Endodermal cell (in vitro differentiated cells): ENCODE data around the gene SH3BP2. TPM values are rescaled to one million over a fixed set of nuclear protein-coding genes. Genes with fewer than 3 reads are reported as not detected.

Experiments
- DNase-seq: peaks from one replicate; pipeline ENCODE4 v3.0.0-alpha.2; 2017
- H3K27ac ChIP-seq: 2 replicates; pipeline ENCODE4 v1.5.1; 2013; ENCODE audit warnings: mild to moderate bottlenecking, low read depth, low read length, moderate library complexity
- H3K27me3 ChIP-seq: 2 replicates; pipeline ENCODE4 v1.6.1; 2013; ENCODE audit warnings: mild to moderate bottlenecking, low read length, moderate library complexity; ENCODE audit not compliant: insufficient read depth, control insufficient read depth, poor library complexity, severe bottlenecking
- H3K36me3 ChIP-seq: 2 replicates; pipeline ENCODE4 v1.7.0; 2013; ENCODE audit warnings: mild to moderate bottlenecking, low read length, moderate library complexity; ENCODE audit not compliant: control insufficient read depth, insufficient read depth
- H3K4me1 ChIP-seq: one replicate; pipeline ENCODE4 v1.7.0; 2013; ENCODE audit warnings: low read length; ENCODE audit not compliant: control insufficient read depth, insufficient read depth
- H3K4me3 ChIP-seq: 2 replicates; pipeline ENCODE4 v1.5.1; 2013; ENCODE audit warnings: mild to moderate bottlenecking, low read length, moderate library complexity
- H3K9ac ChIP-seq: 2 replicates; pipeline ENCODE4 v1.6.1; 2013; ENCODE audit warnings: mild to moderate bottlenecking, low read length, moderate library complexity; ENCODE audit not compliant: poor library complexity, severe bottlenecking; ENCODE audit errors: extremely low read depth
- H3K9me3 ChIP-seq: 2 replicates; pipeline ENCODE4 v1.6.1; 2013; ENCODE audit warnings: mild to moderate bottlenecking, low read length, moderate library complexity; ENCODE audit not compliant: control insufficient read depth
- H3K27ac Mint-ChIP-seq: 2 replicates; pipeline ENCODE4 v1.8.0; 2020; ENCODE audit warnings: mixed read lengths
- H3K27me3 Mint-ChIP-seq: 2 replicates; pipeline ENCODE4 v1.8.0; 2021; ENCODE audit warnings: mild to moderate bottlenecking, mixed read lengths; ENCODE audit not compliant: insufficient read depth
- H3K36me3 Mint-ChIP-seq: 2 replicates; pipeline ENCODE4 v1.8.0; 2020; ENCODE audit warnings: low read depth, mixed read lengths
- H3K4me1 Mint-ChIP-seq: 2 replicates; pipeline ENCODE4 v1.8.0; 2020; ENCODE audit warnings: mixed read lengths
- H3K4me3 Mint-ChIP-seq: 2 replicates; pipeline ENCODE4 v1.8.0; 2020; ENCODE audit warnings: mild to moderate bottlenecking, moderate library complexity, mixed read lengths
- H3K9me3 Mint-ChIP-seq: 2 replicates; pipeline ENCODE4 v1.8.0; 2020; ENCODE audit warnings: mild to moderate bottlenecking, mixed read lengths
- CTCF ChIP-seq: fragments of 200-600 bp; sonication (generic); conservative IDR thresholded peaks from 2 replicates; pipeline ENCODE4 v1.5.0; 2021; ENCODE audit warnings: antibody characterized with exemption, mild to moderate bottlenecking
- WGBS, 2 experiments: methylation state at CpG; one replicate each; pipeline versions ENCODE4 v1.1.5 to v1.1.7; 2013; ENCODE audit warnings: missing lambda C conversion rate in 2 of 2, mixed read lengths in 1 of 2; ENCODE audit not compliant: insufficient coverage in 1 of 2, insufficient read length in 1 of 2; 5-methylcytosine and 5-hydroxymethylcytosine counted together
- total RNA-seq, 2 donors: library from RNA; stranded (reverse); fragmentation: NEBNext Ultra II Directional in 1 of 2; extraction: Animal tissue kit (Norgen Biotek cat#: 25700) in 1 of 2; gene quantifications; 2 replicates in 1 of 2; 3 replicates in 1 of 2; pipeline ENCODE4 v1.2.1, GENCODE V29; 2021

The SH3BP2 gene
- total RNA-seq, 2 donors from 2014 or later: 40.5 to 43.8 TPM

GRCh38 chr4:2783790-2784189 is 9.1 kb upstream of the SH3BP2 start:
- H3K4me1 Mint-ChIP-seq: peaks cover 31% of the 10 kb centered on the region
- no peak overlapping the region for H3K27ac Mint-ChIP-seq
- no peak for DNase-seq
- Histone ChIP-seq H3K9me3 (no peaks in the 10 kb centered on the region), H3K27ac (no peak overlapping the region), H3K4me3 (peak overlapping the region; percentile 26), H3K4me1 (peaks cover 7% of the 10 kb centered on the region), H3K9ac (no peak overlapping the region), H3K27me3 (no peaks in the 10 kb centered on the region), H3K36me3 (no peaks in the 10 kb centered on the region)
- H3K36me3 Mint-ChIP-seq: no peaks in the 10 kb centered on the region
- H3K27me3 Mint-ChIP-seq: no peaks in the 10 kb centered on the region
- no peak overlapping the region for H3K4me3 Mint-ChIP-seq
- no peaks in the 10 kb centered on the region for H3K9me3 Mint-ChIP-seq
- no peak for TF ChIP-seq CTCF
- WGBS, 2 experiments: 89 to 95% methylated on average over 3 to 4 of the region's 4 CpGs

GRCh38 chr4:2785613-2786012 is 7.3 kb upstream of the SH3BP2 start:
- Histone ChIP-seq H3K4me1 (peaks cover 7% of the 10 kb centered on the region), H3K9me3 (no peaks in the 10 kb centered on the region), H3K9ac (no peak overlapping the region), H3K27ac (no peak overlapping the region), H3K36me3 (no peaks in the 10 kb centered on the region), H3K4me3 (no peak overlapping the region), H3K27me3 (no peaks in the 10 kb centered on the region)
- no peaks in the 10 kb centered on the region for H3K9me3 Mint-ChIP-seq
- H3K36me3 Mint-ChIP-seq: no peaks in the 10 kb centered on the region
- DNase-seq: peak; percentile 45
- no peak overlapping the region for H3K27ac Mint-ChIP-seq
- peaks cover 4% of the 10 kb centered on the region for H3K27me3 Mint-ChIP-seq
- 65 to 79% methylated on average over 3 to 4 of the region's 4 CpGs for WGBS, 2 experiments
- H3K4me1 Mint-ChIP-seq: peaks cover 32% of the 10 kb centered on the region
- H3K4me3 Mint-ChIP-seq: no peak overlapping the region
- no peak for TF ChIP-seq CTCF

GRCh38 chr4:2786152-2786671 is 6.7 kb upstream of the SH3BP2 start:
- H3K4me3 Mint-ChIP-seq: no peak overlapping the region
- H3K36me3 Mint-ChIP-seq: no peaks in the 10 kb centered on the region
- DNase-seq: no peak
- H3K27ac Mint-ChIP-seq: no peak overlapping the region
- WGBS, 2 experiments: 93 to 100% methylated on average over 2 to 7 of the region's 7 CpGs
- no peak overlapping the region for H3K4me3 ChIP-seq
- peaks cover 34% of the 10 kb centered on the region for H3K4me1 Mint-ChIP-seq
- H3K27me3 ChIP-seq: no peaks in the 10 kb centered on the region
- no peak overlapping the region for H3K9ac ChIP-seq
- no peak for TF ChIP-seq CTCF
- peaks cover 7% of the 10 kb centered on the region for H3K27me3 Mint-ChIP-seq
- H3K9me3 ChIP-seq: no peaks in the 10 kb centered on the region
- no peaks in the 10 kb centered on the region for H3K36me3 ChIP-seq
- no peak overlapping the region for H3K27ac ChIP-seq
- H3K9me3 Mint-ChIP-seq: no peaks in the 10 kb centered on the region
- peaks cover 10% of the 10 kb centered on the region for H3K4me1 ChIP-seq
